ENCODE results near the gene CHADL. TPM values are rescaled to one million over a fixed set of nuclear protein-coding genes. Genes with fewer than 3 reads are reported as not detected.
A peak's percentile ranks its signal among the peaks of the same experiment; 100 is the strongest.
"Not testable (repeated sequence)": the region's sequence is repeated elsewhere in the genome, so short reads cannot be mapped to it uniquely, and the experiment has no call there.

The CHADL gene
- total RNA-seq, 1 experiment from 2014 or later = not detected

GRCh38 chr22:41216984-41217383 is 23.7 kb downstream of the CHADL start:
- Histone ChIP-seq H3K9me3 (no peaks in the 10 kb centered on the region), H3K36me3 (peaks cover 48% of the 10 kb centered on the region), H3K27me3 (no peaks in the 10 kb centered on the region), H3K4me3 (no peak overlapping the region)
- no peak for DNase-seq

GRCh38 chr22:41215926-41216325 is 24.8 kb downstream of the CHADL start:
- no peak overlapping the region for H3K4me3 ChIP-seq

DNA sequence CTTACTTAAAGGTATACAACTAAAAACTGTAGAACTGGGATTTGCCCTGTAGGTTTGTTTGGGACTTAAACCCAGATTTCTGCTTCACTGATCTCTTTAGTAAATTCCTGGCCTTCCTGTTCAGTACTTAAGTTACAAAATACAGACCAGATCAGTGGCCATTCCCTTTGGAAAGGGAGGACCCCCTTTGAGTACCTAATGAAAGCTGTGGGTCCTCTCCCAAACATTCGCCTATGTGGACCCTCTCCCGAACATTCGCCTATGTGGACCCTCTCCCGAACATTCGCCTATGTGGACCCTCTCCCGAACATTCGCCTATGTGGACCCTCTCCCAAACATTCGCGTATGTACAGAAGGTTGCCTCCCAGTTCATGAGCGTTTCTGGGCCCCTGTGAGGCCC is 25.3 kb downstream of the CHADL start:
- Histone ChIP-seq H3K9me3 (no peaks in the 10 kb centered on the region), H3K4me3 (no peak overlapping the region), H3K27me3 (no peaks in the 10 kb centered on the region), H3K36me3 (peaks cover 48% of the 10 kb centered on the region)
- no peak for DNase-seq

More at GRCh38 chr22:41215926-41216325, 24.8 kb downstream of the CHADL start:
- DNase-seq = no peak
- Histone ChIP-seq H3K36me3 (peaks cover 45% of the 10 kb centered on the region), H3K27me3 (no peaks in the 10 kb centered on the region), H3K9me3 (no peaks in the 10 kb centered on the region)

- DNase-seq = no peak
- H3K36me3 ChIP-seq = peaks cover 15% of the 10 kb centered on the region
- H3K27me3 ChIP-seq = no peaks in the 10 kb centered on the region
- H3K4me3 ChIP-seq = no peak overlapping the region
- no peaks in the 10 kb centered on the region for H3K9me3 ChIP-seq
Observed at GRCh38 chr22:41206719-41207118, 34.0 kb downstream of the CHADL start.

GRCh38 chr22:41204992-41205900 is 35.5 kb downstream of the CHADL start, which contains the start of gene L3MBTL2:
Gene L3MBTL2, plus strand, starts transcription at chr22:41205312. Its CDS starts 51 bp downstream, at chr22:41205363.
- DNase-seq = peak; percentile 97
- Histone ChIP-seq H3K27me3 (no peaks in the 10 kb centered on the region), H3K4me3 (peak within 1 kb of the TSS; percentile 81), H3K36me3 (peaks cover 10% of the 10 kb centered on the region), H3K9me3 (no peaks in the 10 kb centered on the region)

DNA sequence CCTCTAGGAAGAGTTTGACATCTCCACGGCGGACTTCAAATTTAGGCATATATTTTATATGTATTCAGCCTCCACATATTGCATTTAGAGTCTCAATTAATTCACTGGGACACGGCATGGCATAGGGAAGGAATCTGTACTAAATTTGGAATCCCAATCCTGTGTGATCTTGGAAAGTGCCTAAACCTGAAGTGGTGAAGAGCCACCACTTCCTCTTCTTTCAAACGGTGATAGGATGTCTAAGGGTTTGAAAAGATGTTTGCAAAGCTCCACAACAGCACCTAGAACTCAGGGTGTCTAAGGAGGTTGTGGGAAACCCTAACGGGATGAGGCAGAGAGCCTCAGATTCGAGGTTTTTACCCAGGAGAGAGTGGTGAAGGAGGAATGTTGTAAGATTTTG is 36.7 kb downstream of the CHADL start:
- Histone ChIP-seq H3K4me3 (no peak overlapping the region), H3K36me3 (peaks cover 10% of the 10 kb centered on the region), H3K27me3 (no peaks in the 10 kb centered on the region), H3K9me3 (no peaks in the 10 kb centered on the region)
- DNase-seq = no peak

DNA sequence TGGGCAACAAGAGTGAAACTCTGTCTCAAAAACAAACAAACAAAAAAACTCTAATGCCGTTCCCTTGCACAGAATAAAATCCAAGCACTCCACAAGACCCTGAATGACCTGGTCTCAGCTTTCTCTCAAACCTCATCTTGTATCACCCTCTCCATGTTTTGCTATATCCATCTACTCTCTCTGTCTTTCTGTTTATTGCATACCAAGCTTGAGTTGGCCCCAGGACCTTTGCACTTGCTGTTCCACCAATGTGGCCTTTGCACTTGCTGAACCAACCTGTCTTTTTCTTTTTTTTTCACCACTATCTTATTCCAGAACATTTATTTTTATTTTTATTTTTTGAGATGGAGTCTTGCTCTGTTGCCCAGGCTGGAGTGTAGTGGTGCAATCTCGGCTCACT is 37.6 kb downstream of the CHADL start:
- H3K27me3 ChIP-seq = no peaks in the 10 kb centered on the region
- H3K9me3 ChIP-seq = no peaks in the 10 kb centered on the region
- H3K36me3 ChIP-seq = peaks cover 7% of the 10 kb centered on the region; the same call in 1 of the 2 replicates
- no peak overlapping the region for H3K4me3 ChIP-seq
- DNase-seq = no peak

- Histone ChIP-seq H3K4me3 (no peak overlapping the region), H3K36me3 (peaks cover 2% of the 10 kb centered on the region; the same call in 1 of the 2 replicates), H3K27me3 (no peaks in the 10 kb centered on the region), H3K9me3 (no peaks in the 10 kb centered on the region)
- DNase-seq = no peak
Observed at GRCh38 chr22:41201141-41201540, 39.6 kb downstream of the CHADL start.

GRCh38 chr22:41198027-41198580 is 42.6 kb downstream of the CHADL start:
- Histone ChIP-seq H3K27me3 (no peaks in the 10 kb centered on the region), H3K4me3 (peak overlapping the region; percentile 78), H3K36me3 (no peaks in the 10 kb centered on the region), H3K9me3 (no peaks in the 10 kb centered on the region)
- DNase-seq = peak; percentile 20

GRCh38 chr22:41197038-41197972 is 43.4 kb downstream of the CHADL start:
- Histone ChIP-seq H3K4me3 (peak overlapping the region; percentile 78), H3K36me3 (no peaks in the 10 kb centered on the region), H3K9me3 (no peaks in the 10 kb centered on the region), H3K27me3 (no peaks in the 10 kb centered on the region)
- peak; percentile 80 for DNase-seq

DNA sequence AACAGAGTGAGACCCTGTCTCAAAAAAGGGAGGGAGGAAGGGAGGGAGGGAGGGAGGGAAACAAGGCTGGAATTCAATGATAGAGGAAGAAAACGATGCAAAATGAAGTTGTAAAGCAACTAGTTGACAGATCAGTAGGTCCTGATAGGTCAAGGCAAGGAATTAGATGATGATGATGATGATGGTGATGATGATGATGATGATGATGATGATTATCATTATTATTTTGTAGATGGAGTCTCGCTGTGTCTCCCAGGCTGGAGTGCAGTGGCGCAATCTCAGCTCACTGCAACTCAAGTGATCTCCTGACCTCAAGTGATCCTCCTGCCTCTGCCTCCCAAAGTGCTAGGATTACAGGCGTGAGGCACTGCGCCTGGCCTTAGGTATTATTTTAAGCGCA is 46.9 kb downstream of the CHADL start:
- Histone ChIP-seq H3K9me3 (no peaks in the 10 kb centered on the region), H3K27me3 (no peaks in the 10 kb centered on the region), H3K36me3 (no peaks in the 10 kb centered on the region), H3K4me3 (no peak overlapping the region)
- DNase-seq = no peak

GRCh38 chr22:41191467-41191866 is 49.3 kb downstream of the CHADL start:
- Histone ChIP-seq H3K9me3 (no peaks in the 10 kb centered on the region), H3K27me3 (no peaks in the 10 kb centered on the region), H3K4me3 (no peak overlapping the region), H3K36me3 (no peaks in the 10 kb centered on the region)
- no peak for DNase-seq

DNA sequence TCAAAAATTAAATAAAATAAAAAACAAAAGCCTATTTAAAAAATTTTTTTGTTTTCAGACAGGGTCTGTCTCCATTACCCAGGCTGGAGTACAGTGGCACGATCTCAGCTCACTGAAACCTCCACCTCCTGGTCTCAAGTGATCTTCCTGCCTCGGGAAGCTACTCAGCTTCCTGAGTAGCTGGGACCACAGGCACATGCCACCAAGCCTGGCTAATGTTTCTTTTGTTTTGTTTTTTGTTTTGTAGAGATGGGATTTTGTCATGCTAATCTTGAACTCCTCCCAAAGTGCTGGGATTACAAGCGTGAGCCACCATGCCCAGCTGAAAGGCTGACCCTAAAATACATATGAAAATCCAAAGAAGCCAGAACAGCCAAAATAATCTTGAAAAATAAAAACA is 56.1 kb downstream of the CHADL start:
- DNase-seq = no peak
- Histone ChIP-seq H3K36me3 (peaks cover 10% of the 10 kb centered on the region), H3K27me3 (no peaks in the 10 kb centered on the region), H3K4me3 (no peak overlapping the region), H3K9me3 (no peaks in the 10 kb centered on the region)

- Histone ChIP-seq H3K36me3 (peaks cover 36% of the 10 kb centered on the region), H3K27me3 (no peaks in the 10 kb centered on the region)
- DNase-seq = peak; percentile 80
Observed at GRCh38 chr22:41181349-41182241, 59.1 kb downstream of the CHADL start.

GRCh38 chr22:41180926-41181325 is 59.8 kb downstream of the CHADL start:
- Histone ChIP-seq H3K36me3 (peaks cover 40% of the 10 kb centered on the region), H3K9me3 (no peaks in the 10 kb centered on the region), H3K4me3 (no peak overlapping the region), H3K27me3 (no peaks in the 10 kb centered on the region)
- DNase-seq = no peak

More at GRCh38 chr22:41181349-41182241, 59.1 kb downstream of the CHADL start:
- Histone ChIP-seq H3K4me3 (no peak overlapping the region), H3K9me3 (no peaks in the 10 kb centered on the region)

DNA sequence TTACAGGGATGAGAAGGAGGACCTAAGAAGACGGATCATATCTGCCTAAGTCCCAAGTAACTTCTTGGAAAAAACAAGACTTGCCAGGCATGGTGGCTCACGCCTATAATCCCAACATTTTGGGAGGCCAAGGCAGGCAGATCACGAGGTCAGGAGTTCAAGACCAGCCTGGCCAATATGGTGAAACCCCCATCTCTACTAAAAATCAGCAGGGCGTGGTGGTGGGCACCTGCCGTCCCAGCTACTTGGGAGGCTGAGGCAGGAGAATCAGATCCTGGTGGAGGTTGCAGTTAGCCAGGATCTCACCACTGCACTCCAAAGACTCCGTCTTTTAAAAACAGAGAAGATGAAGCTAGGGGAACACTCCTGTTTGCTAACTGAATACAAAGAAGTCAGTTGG is 60.4 kb downstream of the CHADL start:
- H3K9me3 ChIP-seq, DNase-seq, H3K4me3 ChIP-seq, H3K27me3 ChIP-seq: not testable (repeated sequence)
- H3K36me3 ChIP-seq = peaks cover 45% of the 10 kb centered on the region
